Testis (tissue), 2 donors: ENCODE results near the gene AQP7.

Experiments
- POLR2A ChIP-seq: fragments of 450-650 bp; IDR thresholded peaks from one replicate; pipeline ENCODE4 v1.6.1; 2017; ENCODE audit warnings: antibody characterized with exemption, mild to moderate bottlenecking, moderate library complexity
- TF ChIP-seq, protein P1 (sequence below), 3 experiments: fragments of 450-650 bp in 2 of 3; fragments of 200-600 bp in 1 of 3; sonication (generic) in 1 of 3; IDR thresholded peaks; one replicate each; pipeline ENCODE4 v1.5.1; 2016 to 2019; ENCODE audit warnings: antibody characterized with exemption in 3 of 3, mild to moderate bottlenecking in 2 of 3, moderate library complexity in 1 of 3

DNA sequence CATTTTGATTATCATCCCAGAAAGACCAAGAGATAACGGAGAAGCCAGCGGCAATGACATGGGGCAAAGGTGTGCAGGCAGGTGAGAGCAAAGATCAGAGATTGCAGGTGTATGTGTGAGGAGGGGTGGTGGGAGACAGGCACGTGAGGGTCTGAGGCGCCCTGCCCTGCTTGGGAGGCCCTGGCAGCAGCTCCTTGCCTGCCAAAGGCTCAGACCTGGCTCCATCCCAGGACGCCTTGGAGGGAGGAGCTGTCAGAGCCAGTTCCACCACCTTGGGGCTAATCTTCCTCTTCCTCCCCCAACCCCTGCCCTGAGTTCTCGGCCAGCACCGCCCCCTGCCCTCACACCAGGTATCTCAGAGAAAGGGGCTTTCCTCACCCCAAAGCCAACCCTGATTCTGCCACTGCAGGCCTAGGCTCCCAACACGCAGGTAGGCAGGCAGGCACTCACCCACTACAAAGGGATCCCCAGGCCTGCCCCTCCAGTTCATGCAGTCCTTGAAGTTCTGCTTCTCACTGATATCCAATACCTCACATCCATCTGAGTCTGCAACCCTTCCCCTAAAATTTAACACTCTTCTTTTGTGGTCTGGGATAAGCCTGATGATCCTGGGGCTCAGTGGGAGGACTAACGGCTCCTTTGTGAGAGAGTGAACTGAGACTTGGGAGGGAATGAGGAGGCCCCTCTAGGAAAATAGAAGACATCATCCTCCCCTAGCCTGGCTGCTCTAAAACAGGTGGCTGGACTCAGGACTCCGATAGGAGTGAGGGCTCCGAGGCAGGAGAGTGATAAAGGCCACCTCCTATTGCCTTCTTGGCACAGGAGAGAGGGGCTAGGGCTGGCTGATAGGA lies 43.2 kb upstream of the AQP7 start:
- TF ChIP-seq POLR2A = no peak
- TF ChIP-seq, protein P1, sequence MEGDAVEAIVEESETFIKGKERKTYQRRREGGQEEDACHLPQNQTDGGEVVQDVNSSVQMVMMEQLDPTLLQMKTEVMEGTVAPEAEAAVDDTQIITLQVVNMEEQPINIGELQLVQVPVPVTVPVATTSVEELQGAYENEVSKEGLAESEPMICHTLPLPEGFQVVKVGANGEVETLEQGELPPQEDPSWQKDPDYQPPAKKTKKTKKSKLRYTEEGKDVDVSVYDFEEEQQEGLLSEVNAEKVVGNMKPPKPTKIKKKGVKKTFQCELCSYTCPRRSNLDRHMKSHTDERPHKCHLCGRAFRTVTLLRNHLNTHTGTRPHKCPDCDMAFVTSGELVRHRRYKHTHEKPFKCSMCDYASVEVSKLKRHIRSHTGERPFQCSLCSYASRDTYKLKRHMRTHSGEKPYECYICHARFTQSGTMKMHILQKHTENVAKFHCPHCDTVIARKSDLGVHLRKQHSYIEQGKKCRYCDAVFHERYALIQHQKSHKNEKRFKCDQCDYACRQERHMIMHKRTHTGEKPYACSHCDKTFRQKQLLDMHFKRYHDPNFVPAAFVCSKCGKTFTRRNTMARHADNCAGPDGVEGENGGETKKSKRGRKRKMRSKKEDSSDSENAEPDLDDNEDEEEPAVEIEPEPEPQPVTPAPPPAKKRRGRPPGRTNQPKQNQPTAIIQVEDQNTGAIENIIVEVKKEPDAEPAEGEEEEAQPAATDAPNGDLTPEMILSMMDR (IDR thresholded peaks at IDR 0.05) = no peak
